Activated naive CD8-positive, alpha-beta T cell treated with anti-CD3 and anti-CD28 coated beads for 36 hours (primary cell): Measurements from ENCODE around the gene DPH6. TPM values are rescaled to one million over a fixed set of nuclear protein-coding genes. Genes with fewer than 3 reads are reported as not detected.
"Not testable (repeated sequence)": the region's sequence is repeated elsewhere in the genome, so short reads cannot be mapped to it uniquely, and the experiment has no call there.

Experiments used
- DNase-seq: peaks from one replicate; pipeline ENCODE4 v3.0.0; 2021
- H3K27ac Mint-ChIP-seq: one replicate; pipeline ENCODE4 v1.8.0; 2022; ENCODE audit warnings: mild to moderate bottlenecking, moderate library complexity, mixed read lengths
- H3K27me3 Mint-ChIP-seq: one replicate; pipeline ENCODE4 v1.8.0; 2022; ENCODE audit warnings: mild to moderate bottlenecking, mixed read lengths
- H3K36me3 Mint-ChIP-seq: one replicate; pipeline ENCODE4 v1.8.0; 2021; ENCODE audit warnings: mild to moderate bottlenecking, mixed read lengths
- H3K4me1 Mint-ChIP-seq: one replicate; pipeline ENCODE4 v1.8.0; 2021; ENCODE audit warnings: mixed read lengths
- H3K4me3 Mint-ChIP-seq: one replicate; pipeline ENCODE4 v1.8.0; 2022; ENCODE audit warnings: mild to moderate bottlenecking, moderate library complexity, mixed read lengths
- H3K9me3 Mint-ChIP-seq: one replicate; pipeline ENCODE4 v1.8.0; 2022; ENCODE audit warnings: mixed read lengths
- total RNA-seq, 2 experiments: library from RNA; stranded (reverse); gene quantifications; one replicate each; pipeline ENCODE4 v1.2.3, GENCODE V29; 2021

Gene DPH6, protein sequence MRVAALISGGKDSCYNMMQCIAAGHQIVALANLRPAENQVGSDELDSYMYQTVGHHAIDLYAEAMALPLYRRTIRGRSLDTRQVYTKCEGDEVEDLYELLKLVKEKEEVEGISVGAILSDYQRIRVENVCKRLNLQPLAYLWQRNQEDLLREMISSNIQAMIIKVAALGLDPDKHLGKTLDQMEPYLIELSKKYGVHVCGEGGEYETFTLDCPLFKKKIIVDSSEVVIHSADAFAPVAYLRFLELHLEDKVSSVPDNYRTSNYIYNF
- 10 to 100 TPM in 1 of 2 experiments, 1 to 10 TPM in 1; 9.8 to 13.1 TPM for total RNA-seq

DNA sequence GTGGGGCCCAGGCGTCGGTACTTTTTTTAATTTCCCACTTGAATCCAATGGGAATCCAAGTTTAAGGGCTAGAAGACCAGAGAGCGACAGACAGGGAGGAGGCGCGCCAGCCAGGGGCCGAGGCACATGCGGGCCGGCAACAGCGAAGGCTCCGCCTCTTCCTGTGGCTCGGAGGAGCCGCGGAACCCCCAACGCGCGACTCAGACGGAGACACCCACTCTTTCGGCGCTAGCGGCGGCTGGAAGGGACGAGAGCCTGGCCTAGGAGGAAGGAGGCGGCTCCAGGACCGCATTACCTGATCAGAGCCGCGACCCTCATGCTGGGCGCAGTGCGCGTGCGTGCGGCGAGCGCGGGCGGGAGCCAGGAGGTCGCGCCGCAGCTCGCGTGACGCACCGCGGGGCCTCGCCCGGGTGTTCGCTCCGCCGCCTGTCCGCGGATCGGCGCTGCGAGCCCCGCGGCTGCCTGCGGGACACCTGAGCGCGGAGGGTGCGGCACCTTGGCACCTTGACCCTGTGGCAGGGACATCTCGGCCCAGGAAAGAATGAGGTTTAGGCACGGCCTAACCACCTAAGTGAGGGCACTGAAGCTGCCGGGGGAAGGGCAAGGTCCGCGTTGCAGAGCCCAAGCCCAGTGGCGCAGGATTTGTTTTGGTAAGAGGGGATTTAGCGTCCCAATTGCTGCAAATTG lies at the start of gene DPH6:
TSS of gene DPH6 (minus strand) at position 342 of the 687 bp plus-strand sequence. CDS start at position 318, 24 bp downstream.
- H3K4me3 Mint-ChIP-seq, result peak within 1 kb of the TSS; percentile 90

DNA sequence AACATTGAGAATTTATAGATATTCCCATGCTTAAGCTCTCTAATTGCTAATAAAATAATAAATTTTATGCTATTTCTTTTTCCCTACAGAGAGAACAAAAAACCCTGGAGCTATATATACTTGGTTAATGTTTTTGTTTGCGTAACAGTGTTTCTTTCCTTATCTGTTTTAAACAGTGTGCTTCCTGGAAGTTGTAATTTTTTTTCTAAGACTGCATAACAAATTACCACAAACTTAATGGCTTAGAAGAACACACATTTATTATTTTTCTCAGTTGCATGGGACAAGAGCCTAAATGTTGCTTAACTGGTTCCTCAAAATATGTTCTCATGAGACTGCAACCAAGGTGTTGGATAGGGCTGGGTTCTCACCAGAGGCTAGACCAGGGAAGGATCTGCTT lies 49.7 kb upstream of the DPH6 start:
- H3K4me1 Mint-ChIP-seq, result no peaks in the 10 kb centered on the region
- peaks cover 5% of the 10 kb centered on the region for H3K9me3 Mint-ChIP-seq
- DNase-seq, result no peak
- no peak overlapping the region for H3K27ac Mint-ChIP-seq
- peaks cover 4% of the 10 kb centered on the region for H3K36me3 Mint-ChIP-seq
- no peak overlapping the region for H3K4me3 Mint-ChIP-seq
- H3K27me3 Mint-ChIP-seq, result peaks cover 13% of the 10 kb centered on the region

More for the DNA sequence above, at the start of gene DPH6:
- peaks cover 4% of the 10 kb centered on the region for H3K36me3 Mint-ChIP-seq
- peak; percentile 89 for DNase-seq
- H3K27me3 Mint-ChIP-seq, result no peaks in the 10 kb centered on the region
- H3K27ac Mint-ChIP-seq, result peak within 1 kb of the TSS; percentile 96
- no peaks in the 10 kb centered on the region for H3K9me3 Mint-ChIP-seq
- H3K4me1 Mint-ChIP-seq, result peaks cover 15% of the 10 kb centered on the region

DNA sequence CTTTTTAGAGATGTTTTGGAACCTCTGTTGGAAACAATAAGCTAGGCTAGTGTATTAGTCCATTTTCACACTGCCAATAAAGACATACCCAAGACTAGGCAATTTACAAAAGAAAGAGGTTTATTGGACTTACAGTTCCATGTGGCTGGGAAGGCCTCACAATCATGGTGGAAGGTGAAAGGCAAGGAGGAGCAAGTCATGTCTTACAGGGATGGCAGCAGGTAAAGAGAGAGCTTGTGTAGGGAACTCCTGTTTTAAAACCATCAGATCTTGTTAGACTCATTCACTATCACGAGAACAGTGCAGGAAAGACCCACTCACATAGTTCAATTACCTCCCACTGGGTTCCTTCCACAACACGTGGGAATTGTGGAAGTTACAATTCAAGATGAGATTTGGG lies 46.0 kb upstream of the DPH6 start:
- not testable (repeated sequence) for H3K36me3 Mint-ChIP-seq

DNA sequence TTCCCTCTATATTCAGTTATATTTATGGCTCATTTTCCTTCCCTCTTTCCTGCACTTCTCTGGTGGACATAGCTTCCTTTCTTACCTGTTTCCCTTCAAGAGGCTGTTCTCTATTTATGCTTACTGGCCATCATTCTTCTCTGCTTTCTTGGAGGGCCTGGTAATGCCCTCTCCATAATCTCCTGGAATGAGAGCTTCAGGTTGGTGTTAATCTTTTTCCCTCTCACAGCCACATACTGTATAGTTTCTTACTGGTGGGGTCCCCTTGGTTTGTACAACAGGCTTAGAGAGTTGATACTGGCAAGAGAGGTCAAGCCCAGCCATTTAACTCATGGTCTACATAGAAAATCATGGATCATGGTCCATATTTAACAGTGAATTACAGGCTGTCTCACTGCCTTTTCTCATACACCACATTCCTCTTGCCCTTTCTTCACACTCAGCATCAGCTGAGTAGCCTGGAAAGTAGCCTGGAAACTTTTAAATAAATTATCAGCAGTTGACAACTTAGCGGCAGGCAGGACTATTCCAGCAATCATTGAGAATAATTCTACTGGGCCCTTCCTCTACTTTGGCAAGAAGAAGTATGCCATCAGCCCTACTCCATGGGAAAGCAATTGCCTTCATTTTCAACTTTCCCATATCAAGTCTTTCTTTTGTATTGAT lies 38.0 kb upstream of the DPH6 start:
- H3K27ac Mint-ChIP-seq, result no peak overlapping the region
- no peak overlapping the region for H3K4me3 Mint-ChIP-seq
- no peaks in the 10 kb centered on the region for H3K4me1 Mint-ChIP-seq
- H3K27me3 Mint-ChIP-seq, result peaks cover 20% of the 10 kb centered on the region
- no peak for DNase-seq
- no peaks in the 10 kb centered on the region for H3K36me3 Mint-ChIP-seq
- H3K9me3 Mint-ChIP-seq, result no peaks in the 10 kb centered on the region

More for the DNA sequence above, 46.0 kb upstream of the DPH6 start:
- not testable (repeated sequence) for DNase-seq, H3K4me1 Mint-ChIP-seq, H3K27me3 Mint-ChIP-seq, H3K9me3 Mint-ChIP-seq, H3K4me3 Mint-ChIP-seq, H3K27ac Mint-ChIP-seq

DNA sequence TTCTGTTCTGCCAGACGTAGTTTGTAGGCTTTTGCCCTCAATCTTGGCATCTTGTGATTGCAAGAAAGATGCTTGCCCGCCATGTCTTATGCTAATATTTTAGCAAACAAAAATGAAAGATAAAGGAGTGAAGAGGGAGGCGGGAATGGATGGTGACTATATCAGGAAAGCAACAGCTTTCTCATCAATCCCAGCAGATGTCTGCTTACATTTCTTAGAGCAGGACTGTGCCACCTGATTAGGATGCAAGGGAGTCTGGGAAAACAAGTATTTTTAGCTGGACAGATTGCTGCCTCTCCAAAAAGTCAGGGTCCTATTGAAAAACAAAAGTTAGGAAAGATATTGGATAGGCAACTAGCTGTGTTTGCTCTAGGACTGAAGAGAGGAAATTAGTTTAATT lies 34.6 kb upstream of the DPH6 start:
- Mint-ChIP-seq H3K9me3 (no peaks in the 10 kb centered on the region), H3K4me3 (no peak overlapping the region), H3K36me3 (no peaks in the 10 kb centered on the region)

DNA sequence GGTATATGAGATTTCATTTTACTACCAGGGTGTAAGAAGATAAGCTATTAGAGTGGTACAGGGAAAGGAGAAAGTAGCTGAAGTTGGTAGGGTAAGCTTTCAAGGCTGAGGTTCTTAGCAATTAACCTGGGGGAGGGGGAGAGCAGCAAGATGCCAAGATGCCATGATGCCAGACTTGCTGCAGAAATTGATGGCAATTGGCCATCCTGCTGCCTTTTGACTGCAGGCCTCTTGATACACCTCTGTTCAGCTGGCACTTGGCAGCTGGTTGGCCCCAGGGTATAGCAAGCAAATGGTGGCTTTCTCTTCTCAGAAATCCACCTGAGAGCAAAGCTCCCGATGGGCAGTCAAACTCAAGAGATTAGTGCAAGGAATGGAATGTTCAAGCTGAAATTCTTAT lies 21.4 kb upstream of the DPH6 start:
- no peaks in the 10 kb centered on the region for H3K27me3 Mint-ChIP-seq
- H3K4me3 Mint-ChIP-seq, result no peak overlapping the region
- no peaks in the 10 kb centered on the region for H3K9me3 Mint-ChIP-seq
- H3K4me1 Mint-ChIP-seq, result no peaks in the 10 kb centered on the region
- no peak for DNase-seq
- no peaks in the 10 kb centered on the region for H3K36me3 Mint-ChIP-seq
- H3K27ac Mint-ChIP-seq, result no peak overlapping the region

More for the DNA sequence above, 34.6 kb upstream of the DPH6 start:
- Mint-ChIP-seq H3K27ac (no peak overlapping the region), H3K27me3 (peaks cover 24% of the 10 kb centered on the region), H3K4me1 (no peaks in the 10 kb centered on the region)
- DNase-seq, result no peak

DNA sequence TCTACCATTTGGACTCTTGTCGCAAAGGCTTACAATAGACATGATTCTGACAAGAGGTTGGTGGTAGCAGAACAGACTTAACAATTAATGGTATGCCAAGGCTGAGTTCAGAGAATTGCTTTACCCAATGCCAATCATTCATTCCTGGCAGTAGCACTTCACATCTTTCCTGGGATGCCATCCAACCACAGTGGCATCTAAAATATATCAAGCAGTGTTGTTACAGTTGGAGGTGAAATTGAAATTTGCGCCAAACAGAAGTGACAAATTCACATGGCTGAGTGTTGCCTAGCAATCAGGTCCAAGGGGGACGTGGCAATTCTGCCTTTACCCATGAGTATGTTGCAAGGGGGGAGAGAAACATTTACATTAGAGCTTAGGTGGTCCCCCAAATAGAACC lies 21.0 kb upstream of the DPH6 start:
- Mint-ChIP-seq H3K27me3 (no peaks in the 10 kb centered on the region), H3K27ac (no peak overlapping the region), H3K4me3 (no peak overlapping the region), H3K4me1 (no peaks in the 10 kb centered on the region), H3K36me3 (no peaks in the 10 kb centered on the region), H3K9me3 (no peaks in the 10 kb centered on the region)
- no peak for DNase-seq

DNA sequence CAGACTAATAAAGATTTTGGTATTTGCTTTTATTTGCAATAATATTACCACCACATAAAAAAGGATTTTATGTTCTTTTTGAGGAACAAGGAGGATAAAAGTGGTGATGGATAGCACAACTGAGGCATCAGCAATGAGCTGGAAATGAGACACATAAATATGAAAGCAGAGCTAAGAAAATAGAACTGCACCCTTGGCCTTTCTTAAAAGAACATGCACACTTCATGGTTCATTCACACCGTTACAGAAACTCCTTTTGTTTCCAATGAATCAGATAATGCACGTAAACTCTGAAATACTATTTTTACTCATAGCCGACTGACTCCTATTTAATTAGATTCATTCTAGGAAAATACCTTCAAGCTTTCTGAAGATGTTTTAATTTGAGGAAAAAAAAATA lies 19.9 kb upstream of the DPH6 start:
- Mint-ChIP-seq H3K27ac (no peak overlapping the region), H3K4me3 (no peak overlapping the region), H3K36me3 (no peaks in the 10 kb centered on the region), H3K9me3 (no peaks in the 10 kb centered on the region), H3K4me1 (no peaks in the 10 kb centered on the region), H3K27me3 (no peaks in the 10 kb centered on the region)
- no peak for DNase-seq

DNA sequence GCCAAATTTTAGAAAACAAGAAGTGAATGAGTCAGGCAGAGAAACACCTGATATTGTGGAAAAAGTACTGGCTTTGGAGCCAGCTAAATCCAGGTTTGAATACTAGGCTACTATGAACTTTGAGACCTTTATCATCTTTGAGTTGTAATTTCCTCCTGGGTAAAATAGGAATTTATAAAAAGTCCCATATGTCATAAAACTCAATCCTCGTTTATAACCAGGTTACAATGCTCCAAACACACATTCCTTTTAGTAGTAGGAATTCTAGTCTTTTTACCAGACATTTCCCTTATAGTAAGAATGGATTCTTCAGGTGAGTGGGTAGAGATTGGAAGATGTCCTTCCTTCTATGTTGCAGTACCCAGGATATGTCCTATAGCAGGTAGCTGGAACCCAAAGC lies 16.7 kb upstream of the DPH6 start:
- Mint-ChIP-seq H3K27me3 (no peaks in the 10 kb centered on the region), H3K9me3 (no peaks in the 10 kb centered on the region), H3K4me3 (no peak overlapping the region), H3K4me1 (no peaks in the 10 kb centered on the region), H3K27ac (no peak overlapping the region), H3K36me3 (no peaks in the 10 kb centered on the region)
- no peak for DNase-seq

DNA sequence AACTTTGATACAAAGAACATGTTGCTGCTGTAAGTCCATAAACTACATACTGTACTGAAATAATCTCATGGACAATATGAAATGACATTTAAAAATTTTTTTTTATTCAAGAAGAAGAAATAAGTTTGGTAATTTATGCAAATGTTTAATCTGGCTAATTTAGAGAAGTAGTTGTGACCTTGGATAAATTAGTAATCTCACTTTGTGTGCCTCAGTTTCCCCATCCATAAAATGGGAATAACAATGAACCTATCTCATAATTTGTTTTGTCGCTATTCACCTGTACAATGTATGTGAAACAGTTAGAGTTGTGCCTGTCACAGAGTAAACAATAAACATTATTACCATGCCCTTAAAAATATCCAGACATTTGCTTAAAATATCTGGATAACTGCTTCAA lies 15.3 kb upstream of the DPH6 start:
- Mint-ChIP-seq H3K27ac (no peak overlapping the region), H3K9me3 (no peaks in the 10 kb centered on the region), H3K4me1 (no peaks in the 10 kb centered on the region), H3K36me3 (no peaks in the 10 kb centered on the region), H3K27me3 (no peaks in the 10 kb centered on the region), H3K4me3 (no peak overlapping the region)
- DNase-seq, result no peak

DNA sequence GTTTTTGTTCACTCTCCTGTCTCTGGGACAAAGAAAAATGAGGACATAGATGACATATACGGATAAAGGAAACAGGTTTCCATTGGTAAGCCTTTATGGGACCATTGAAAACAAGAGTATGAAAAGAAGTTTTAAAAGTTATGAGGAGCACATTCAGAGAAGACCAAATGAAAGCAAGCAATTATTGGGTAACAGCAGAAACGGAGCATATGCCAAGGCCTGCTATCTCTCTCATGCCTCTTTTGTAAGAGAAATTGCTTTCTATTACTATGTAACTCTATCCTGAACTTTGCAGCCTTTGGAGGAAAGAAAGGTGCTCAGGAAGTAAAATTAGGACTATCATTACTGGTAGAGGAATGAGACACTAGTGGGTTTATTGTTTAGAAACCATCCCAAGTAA lies 14.9 kb upstream of the DPH6 start:
- no peak overlapping the region for H3K4me3 Mint-ChIP-seq
- H3K27ac Mint-ChIP-seq, result no peak overlapping the region
- no peaks in the 10 kb centered on the region for H3K9me3 Mint-ChIP-seq
- DNase-seq, result no peak
- H3K4me1 Mint-ChIP-seq, result no peaks in the 10 kb centered on the region
- no peaks in the 10 kb centered on the region for H3K27me3 Mint-ChIP-seq
- H3K36me3 Mint-ChIP-seq, result no peaks in the 10 kb centered on the region

DNA sequence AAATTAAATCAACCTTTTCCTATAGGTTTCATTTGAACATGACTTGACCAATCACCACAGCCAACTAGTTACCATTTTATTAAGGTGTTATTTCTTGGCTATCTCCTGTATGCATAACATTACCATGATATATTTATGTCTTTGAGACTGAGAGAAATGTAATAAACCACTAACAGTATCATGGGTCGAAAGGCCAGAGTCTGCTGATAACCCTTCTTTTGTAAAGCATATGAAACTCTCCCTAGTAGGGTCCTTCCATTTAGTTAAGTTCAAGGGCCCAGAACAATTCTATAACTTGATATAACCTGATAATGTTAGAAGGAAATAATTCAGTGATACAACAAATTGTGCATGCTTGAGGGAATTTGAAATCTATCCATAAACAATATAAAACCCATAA lies 14.3 kb upstream of the DPH6 start:
- Mint-ChIP-seq H3K27ac (no peak overlapping the region), H3K36me3 (no peaks in the 10 kb centered on the region), H3K9me3 (no peaks in the 10 kb centered on the region), H3K27me3 (no peaks in the 10 kb centered on the region), H3K4me3 (no peak overlapping the region), H3K4me1 (no peaks in the 10 kb centered on the region)
- DNase-seq, result no peak

DNA sequence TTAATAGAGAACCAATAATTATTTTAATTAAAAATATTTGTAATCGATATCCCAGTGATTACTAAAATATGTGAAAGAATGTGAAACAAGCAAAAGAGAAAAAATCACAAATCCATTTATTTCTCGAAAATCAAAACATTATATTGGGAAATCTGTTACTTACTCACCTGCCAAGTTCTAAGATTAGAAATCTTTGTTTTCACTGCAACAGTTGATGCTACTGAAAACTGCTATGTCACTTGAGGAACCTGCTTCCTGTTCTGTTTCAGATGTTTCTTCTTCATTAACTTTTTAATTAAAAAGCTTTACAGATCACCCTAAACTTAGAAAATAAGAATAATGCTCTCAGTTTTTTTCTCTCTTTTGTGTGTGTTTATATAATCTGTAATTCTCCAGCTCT lies 13.7 kb upstream of the DPH6 start:
- no peaks in the 10 kb centered on the region for H3K36me3 Mint-ChIP-seq
- no peaks in the 10 kb centered on the region for H3K9me3 Mint-ChIP-seq
- no peak overlapping the region for H3K27ac Mint-ChIP-seq
- no peak overlapping the region for H3K4me3 Mint-ChIP-seq
- no peaks in the 10 kb centered on the region for H3K4me1 Mint-ChIP-seq
- DNase-seq, result no peak
- H3K27me3 Mint-ChIP-seq, result no peaks in the 10 kb centered on the region

DNA sequence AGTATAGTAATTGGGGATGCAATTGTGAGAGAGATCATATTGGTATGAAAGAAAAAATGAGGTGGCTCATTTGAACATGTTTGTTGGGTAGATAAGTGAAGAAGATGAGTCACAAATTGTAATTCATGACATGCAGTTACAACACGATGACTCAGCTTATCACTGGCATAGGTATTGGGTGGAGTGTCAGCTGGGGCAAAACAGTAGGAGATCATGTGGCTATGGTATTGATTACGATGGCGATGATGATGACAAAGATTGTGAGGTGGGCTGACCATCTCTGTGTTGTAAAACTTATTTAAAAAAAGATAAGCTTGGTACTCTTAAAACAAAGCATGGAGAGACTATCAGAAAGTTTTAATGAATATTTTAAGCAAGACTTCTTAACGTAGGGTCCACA lies 11.6 kb upstream of the DPH6 start:
- Mint-ChIP-seq H3K36me3 (no peaks in the 10 kb centered on the region), H3K27me3 (no peaks in the 10 kb centered on the region), H3K9me3 (no peaks in the 10 kb centered on the region), H3K27ac (no peak overlapping the region), H3K4me1 (no peaks in the 10 kb centered on the region), H3K4me3 (no peak overlapping the region)
- no peak for DNase-seq

DNA sequence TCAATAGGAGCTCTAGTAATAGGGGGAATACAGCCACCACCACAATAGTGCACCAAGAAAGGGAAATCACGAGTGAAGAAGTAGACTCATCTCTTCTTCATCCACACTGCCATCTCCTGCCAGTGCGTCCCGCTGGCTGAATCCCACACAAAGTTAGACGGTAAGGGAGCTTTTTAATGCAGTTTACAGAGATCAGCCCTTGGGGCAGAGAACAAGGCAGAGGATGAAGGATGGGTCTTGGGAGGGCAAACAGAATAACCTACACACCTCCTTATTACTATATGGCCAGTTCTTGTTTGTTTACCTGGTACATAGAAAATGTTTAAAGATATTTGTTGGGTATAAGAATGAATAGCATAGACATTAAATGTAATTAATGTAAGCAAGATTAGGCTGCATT lies 11.0 kb upstream of the DPH6 start:
- H3K9me3 Mint-ChIP-seq, result no peaks in the 10 kb centered on the region
- no peaks in the 10 kb centered on the region for H3K4me1 Mint-ChIP-seq
- H3K4me3 Mint-ChIP-seq, result no peak overlapping the region
- H3K36me3 Mint-ChIP-seq, result no peaks in the 10 kb centered on the region
- H3K27ac Mint-ChIP-seq, result no peak overlapping the region
- no peak for DNase-seq
- H3K27me3 Mint-ChIP-seq, result no peaks in the 10 kb centered on the region

DNA sequence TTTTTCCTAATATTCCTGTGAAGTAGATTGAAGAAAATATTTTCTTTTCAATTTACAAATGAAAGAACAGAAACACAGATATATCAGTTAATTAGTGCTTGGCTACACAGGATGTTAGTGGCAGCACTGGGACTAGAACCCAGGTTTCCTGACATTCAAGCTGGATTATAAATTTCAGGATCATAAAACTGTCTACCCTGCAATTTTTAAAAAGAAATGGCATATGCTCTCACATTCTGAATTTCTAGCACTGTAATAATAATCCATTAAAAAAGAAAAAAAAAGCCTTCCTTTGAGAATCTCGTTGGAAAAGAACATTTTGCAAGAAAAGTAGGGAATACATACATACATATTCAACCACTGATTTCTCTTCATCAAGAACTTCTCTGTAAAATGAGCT lies 9.3 kb upstream of the DPH6 start:
- Mint-ChIP-seq H3K4me3 (no peak overlapping the region), H3K4me1 (no peaks in the 10 kb centered on the region)

More for the DNA sequence above, 9.3 kb upstream of the DPH6 start:
- H3K9me3 Mint-ChIP-seq, result no peaks in the 10 kb centered on the region
- no peaks in the 10 kb centered on the region for H3K36me3 Mint-ChIP-seq
- no peaks in the 10 kb centered on the region for H3K27me3 Mint-ChIP-seq
- no peak for DNase-seq
- H3K27ac Mint-ChIP-seq, result no peak overlapping the region
